Activated naive CD4-positive, alpha-beta T cell treated with anti-CD3 and anti-CD28 coated beads, Interleukin-2, amount 10 ng/mL, durations not matched to agents 5 hours and 36 hours (primary cell): ENCODE data around the gene ASCC2. TPM values are rescaled to one million over a fixed set of nuclear protein-coding genes. Genes with fewer than 3 reads are reported as not detected.

Experiments
- total RNA-seq, 2 experiments: library from RNA; stranded (reverse); gene quantifications; one replicate each; pipeline ENCODE4 v1.2.3, GENCODE V29; 2021

The ASCC2 gene, protein sequence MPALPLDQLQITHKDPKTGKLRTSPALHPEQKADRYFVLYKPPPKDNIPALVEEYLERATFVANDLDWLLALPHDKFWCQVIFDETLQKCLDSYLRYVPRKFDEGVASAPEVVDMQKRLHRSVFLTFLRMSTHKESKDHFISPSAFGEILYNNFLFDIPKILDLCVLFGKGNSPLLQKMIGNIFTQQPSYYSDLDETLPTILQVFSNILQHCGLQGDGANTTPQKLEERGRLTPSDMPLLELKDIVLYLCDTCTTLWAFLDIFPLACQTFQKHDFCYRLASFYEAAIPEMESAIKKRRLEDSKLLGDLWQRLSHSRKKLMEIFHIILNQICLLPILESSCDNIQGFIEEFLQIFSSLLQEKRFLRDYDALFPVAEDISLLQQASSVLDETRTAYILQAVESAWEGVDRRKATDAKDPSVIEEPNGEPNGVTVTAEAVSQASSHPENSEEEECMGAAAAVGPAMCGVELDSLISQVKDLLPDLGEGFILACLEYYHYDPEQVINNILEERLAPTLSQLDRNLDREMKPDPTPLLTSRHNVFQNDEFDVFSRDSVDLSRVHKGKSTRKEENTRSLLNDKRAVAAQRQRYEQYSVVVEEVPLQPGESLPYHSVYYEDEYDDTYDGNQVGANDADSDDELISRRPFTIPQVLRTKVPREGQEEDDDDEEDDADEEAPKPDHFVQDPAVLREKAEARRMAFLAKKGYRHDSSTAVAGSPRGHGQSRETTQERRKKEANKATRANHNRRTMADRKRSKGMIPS
- 10 to 100 TPM; 78.2 to 78.5 TPM for total RNA-seq

DNA sequence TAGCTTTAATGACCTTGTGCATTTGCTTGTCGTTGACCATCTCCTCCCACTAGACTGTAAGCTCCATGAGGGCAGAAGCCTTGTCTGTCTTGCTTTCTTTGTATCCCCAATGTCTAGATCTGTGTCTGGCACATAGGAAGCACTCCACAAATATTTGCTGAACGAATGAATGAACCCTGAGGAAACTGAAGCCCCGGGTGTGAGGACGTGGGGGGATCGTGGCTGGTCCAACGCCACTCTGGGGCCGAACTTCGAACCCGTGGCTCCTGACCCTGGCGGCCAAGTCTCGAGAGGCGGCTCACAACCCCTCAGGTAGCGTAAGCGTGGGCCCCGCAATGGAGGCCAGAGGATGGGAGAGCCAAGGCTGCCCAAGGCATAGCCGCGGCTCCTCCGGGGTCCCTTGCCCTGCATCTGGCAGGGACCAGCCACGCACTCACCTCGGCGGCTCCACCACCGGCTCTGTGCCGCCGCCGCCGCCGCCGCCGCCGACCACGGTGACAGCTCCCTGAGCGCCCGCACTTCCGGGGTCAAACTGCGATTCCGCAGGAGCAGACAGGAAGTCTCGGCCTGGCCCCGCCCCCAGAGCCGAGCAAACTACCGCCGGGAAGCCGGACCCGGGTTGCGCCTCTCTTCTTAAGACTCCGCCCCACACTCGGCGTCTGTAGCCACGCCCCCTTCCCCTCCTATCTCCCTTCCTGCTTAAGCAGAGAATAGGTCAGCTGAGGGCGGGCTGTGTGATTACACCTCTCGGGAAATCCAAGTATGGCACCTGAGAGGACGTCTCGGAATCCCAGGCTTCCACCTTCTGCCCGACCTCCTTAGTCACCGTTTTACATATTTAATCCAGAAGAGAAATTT is at the start of gene ASCC2:
Gene ASCC2, minus strand, starts transcription at position 534 of the 858 bp plus-strand sequence. CDS start 5,949 bp downstream, outside the sequence.

DNA sequence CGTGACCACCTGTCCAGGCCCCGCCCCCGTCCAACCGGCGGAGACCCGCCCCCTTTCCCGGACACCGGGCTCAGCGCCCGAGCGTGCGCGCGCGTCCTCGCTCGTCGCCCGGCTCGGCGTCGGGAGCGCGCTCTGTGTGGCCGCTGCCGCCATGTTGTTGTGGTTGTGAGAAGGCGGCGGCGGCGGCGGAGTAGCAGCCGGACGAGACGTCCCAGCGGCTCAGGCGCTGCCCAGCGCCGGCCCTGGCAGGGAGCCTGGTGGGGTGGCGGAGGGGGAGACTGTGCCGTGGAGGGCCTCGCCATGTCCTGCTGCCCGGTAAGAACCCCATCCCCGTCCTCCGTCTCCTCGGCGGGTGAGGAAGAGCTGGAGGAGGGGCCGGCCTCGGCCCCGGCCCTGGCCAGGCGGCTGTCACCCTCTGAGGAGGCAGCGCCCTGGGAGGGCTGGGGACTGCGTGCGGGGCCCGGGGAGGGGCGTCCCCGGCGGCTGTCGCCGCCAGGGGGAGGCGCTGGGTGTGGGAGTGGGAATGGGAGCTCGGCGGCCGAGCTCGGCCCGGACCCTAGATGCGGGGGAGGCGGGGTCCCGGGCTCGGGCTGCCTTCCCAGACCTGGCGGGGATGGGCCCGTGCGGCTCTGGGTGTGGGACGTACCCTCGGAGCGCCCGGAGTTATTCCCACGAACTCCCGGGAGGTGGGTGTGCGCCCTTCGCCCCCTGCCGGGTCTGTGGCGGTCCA is 45.1 kb upstream of the ASCC2 start, which contains the start of gene MTMR3:
Gene MTMR3, plus strand, starts transcription at position 130 of the 730 bp plus-strand sequence. CDS start 87,886 bp downstream, outside the sequence.

DNA sequence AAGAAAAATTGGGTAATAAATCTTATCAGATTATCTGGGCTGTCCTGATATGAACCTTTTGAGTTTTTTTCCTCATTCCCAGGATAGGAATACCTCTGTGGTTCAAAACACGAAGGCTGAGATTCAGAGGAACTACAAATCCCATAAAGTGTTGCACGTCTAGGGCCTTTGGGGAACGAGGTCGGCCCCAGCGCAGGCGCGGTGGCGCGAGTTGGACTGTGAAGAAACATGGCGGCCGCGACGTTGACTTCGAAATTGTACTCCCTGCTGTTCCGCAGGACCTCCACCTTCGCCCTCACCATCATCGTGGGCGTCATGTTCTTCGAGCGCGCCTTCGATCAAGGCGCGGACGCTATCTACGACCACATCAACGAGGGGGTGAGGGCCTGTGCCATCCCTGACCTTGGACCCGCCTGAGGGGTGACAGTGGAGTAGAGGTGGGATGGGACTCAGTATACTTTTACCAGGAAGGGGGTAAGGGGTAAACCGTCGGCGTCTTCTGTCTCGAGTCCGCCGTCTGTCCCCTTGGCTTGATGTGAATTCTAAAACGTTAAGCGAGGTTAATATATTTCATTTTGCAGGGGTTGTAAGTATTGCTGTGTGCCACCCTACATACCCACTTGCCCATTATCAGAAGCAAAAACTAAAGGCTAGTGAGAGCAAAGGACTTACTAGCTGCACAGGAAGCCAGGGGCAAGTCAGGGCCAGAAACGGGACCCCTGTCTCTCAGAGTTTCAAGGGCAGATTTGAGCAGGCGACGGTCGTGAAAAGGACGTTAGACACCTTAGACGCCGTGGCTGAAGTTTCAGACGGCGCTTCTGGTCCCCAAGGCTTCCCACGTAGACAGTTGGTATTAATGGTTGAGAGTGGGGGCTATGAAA is 70.7 kb downstream of the ASCC2 start, which contains the start of gene UQCR10:
Gene UQCR10, plus strand, starts transcription at position 199 of the 881 bp plus-strand sequence. Its CDS starts 30 bp downstream, at position 229.

DNA sequence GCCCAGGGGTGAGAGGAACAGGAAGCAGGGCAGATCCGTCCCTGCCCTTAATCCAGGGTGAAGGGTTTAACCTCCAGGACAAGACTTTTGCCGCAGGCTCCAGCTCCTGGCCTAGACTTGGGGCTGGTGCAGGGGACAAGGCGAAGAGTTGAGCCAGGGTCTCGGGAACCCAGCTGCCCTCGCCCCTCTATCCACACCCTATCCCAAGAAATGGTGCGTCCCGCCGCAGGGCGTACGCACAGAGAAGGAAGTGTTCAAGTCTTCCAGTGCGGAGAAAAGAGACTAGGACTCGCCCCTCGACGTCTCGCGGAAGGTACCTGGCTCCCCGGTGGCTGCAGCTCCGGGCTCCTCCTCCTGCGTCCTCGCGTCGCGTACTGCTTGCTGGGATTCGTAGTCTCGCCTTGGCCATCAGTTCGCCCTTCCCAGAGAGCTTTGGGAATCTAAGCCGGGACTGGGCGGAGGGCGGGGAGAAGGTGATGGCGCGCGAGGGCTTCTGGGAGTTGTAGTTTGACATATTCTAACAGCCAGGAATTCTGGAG is 71.4 kb downstream of the ASCC2 start, which contains the start of gene ZMAT5:
Gene ZMAT5, minus strand, starts transcription at position 376 of the 539 bp plus-strand sequence. CDS start 18,463 bp downstream, outside the sequence.

Other genes starting within 250 kb of the ASCC2 start
- gene NF2, start 234.6 kb downstream of the ASCC2 start, total RNA-seq, result 10 to 100 TPM; 48.9 to 52.0 TPM
- under 1 TPM in 1 of 2 experiments, not detected in 1; 0.07 TPM for gene CABP7, start 118.3 kb downstream of the ASCC2 start, total RNA-seq
- gene ZMAT5, start 71.3 kb downstream of the ASCC2 start, total RNA-seq, result 10 to 100 TPM; 17.3 to 21.9 TPM
- 10 to 100 TPM; 77.1 to 78.0 TPM for gene UQCR10, start 70.9 kb downstream of the ASCC2 start, total RNA-seq
- 10 to 100 TPM; 28.6 to 34.8 TPM for gene MTMR3, start 44.9 kb upstream of the ASCC2 start, total RNA-seq
- not detected for gene HORMAD2, start 242.2 kb upstream of the ASCC2 start, total RNA-seq